HG02840 (cell line): ENCODE data around the gene PHETA2.
"Not testable (repeated sequence)": the region's sequence is repeated elsewhere in the genome, so short reads cannot be mapped to it uniquely, and the experiment has no call there.

ENCODE experiments used
- ATAC-seq: cut with Tn5 transposase; IDR thresholded peaks from one replicate; pipeline ENCODE4 v1.9.1; 2021; ENCODE audit warnings: mild to moderate bottlenecking, moderate library complexity, moderate number of reproducible peaks; ENCODE audit not compliant: unreplicated experiment, low FRiP score

Gene PHETA2

DNA sequence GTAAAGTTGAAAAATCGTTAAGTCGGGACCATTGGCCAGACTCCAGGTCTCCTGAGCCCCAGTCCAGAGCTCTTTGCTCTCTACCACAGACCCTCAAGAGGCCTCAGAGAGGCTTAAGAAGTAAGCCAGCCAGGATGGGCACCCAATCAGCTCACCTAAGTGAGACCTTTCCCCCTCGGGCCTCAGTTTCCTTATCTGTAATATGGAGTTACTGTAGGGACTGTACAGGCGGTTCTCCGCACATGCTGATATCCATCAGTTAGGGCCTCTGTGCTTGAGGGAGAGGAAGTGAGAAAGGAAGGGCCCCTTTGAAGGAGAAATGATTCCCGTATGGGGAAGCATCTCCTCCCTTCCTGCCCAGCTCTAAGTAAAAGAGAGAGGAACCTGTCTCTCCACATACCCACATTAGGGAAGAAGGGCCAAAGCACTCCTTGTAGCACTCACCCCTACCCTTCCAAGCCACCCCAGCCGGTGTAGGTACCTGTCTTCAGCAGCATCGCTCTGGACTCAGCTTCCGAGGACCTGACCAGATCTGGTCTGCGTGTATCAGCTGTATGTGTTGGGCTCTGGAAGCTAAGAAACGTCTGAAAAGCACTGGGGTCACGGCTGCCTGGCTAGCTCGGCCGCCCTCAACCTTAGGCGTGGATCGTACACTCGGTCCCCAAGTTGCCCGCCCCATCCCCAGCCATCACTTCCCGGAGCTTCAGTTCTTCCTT, 4.1 kb upstream of the PHETA2 start:
- peak; percentile 17 for ATAC-seq

DNA sequence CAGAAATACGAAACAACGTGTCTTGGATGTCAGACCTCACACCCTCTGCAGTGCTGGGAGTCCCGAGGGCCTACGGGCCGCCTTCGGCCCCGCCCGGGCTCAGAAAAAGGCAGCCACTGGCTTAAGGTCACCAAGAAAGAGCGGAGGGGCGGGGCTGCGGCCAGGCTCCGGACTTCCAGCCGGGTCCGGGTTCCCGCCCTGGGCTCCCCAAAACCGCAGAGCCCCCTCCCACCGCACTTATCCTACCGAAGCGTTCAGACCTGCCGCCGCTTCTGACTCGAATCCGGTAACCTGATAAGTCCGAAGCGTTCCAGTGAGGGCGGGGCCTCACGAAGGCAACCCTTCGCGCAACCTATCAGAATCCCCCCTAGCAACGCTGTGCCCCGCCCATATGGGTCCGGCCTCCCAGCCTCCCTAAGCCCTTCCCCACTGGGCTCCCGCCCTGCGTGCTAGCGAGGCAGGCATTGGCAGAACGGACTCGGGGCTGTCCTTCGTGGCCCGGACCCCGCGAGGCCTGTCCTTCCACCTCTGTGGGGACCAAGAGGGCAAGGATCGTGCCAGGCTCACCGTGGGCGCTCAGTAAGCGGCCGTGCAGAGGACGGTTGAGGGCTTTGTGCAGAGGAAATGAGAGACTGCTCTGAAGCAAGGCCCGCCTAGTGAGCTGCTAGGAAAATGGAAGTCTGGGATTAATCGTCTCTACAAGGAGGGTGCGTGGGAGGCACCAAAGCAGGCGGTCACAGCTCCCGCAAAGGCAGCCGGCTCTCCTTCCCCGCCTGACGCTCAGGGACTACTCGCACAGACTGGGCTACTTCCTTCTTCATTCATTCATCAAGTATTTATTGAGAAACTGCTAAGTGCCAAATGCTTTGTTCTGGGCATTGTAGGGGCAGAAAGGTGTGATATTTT, 3.3 kb upstream of the PHETA2 start, which contains the start of gene NAGA:
Gene NAGA, minus strand, starts transcription at position 296 of the 906 bp plus-strand sequence. CDS start 515 bp downstream, outside the sequence.
- peak; percentile 85 for ATAC-seq

DNA sequence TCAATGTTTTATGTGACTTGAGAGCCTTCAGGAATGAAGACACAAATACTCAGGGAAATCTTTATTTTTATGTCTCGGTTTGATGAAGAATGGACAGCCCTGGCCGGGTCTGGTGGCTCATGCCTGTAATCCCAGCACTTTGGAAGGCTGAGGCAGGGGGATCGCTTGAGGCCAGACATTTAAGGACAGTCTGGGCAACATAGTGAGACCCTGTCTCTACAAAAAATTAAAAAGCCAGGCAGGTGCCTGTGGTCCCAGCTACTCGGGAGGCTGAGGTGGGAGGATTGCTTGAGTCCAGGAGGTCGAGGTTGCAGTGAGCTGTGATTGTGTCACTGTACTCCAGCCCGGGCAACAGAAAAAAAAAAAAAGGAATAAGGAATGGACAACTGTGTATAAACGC, 2.5 kb upstream of the PHETA2 start:
- ATAC-seq = not testable (repeated sequence)

DNA sequence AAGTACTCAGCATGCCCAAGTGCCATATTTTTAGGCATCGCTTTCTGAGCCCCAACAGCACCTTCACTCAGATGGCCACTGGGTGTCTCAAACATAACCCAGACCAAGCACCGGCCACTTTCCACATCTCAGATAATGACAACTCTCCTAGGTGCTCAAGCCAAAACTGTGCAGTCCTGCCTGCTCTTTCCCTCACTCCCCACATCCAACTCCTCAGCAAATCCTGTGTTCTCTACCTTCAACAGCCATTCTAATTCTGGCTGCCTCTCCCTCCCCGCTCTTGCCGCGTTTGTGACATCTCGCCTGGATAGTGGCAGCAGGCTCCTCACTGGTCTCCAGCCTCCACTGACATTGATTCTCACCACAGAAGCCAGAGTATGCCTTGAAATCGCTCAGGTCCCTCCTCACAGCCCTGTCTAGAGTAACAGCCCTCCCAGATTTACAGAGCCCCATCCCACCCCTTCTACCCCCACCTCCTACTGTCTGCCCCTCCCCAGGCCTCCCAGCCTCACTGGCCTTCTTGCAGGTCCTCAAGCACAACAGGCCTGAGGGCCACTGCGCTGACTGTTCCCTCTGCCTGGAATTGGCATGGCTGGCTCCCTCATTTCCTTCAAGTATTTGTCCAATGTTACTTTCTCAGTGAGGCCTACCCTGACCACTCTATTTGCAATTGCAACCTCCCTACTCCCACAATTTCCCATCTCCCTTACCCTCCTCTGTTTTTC, 1.3 kb upstream of the PHETA2 start:
- ATAC-seq = no peak

DNA sequence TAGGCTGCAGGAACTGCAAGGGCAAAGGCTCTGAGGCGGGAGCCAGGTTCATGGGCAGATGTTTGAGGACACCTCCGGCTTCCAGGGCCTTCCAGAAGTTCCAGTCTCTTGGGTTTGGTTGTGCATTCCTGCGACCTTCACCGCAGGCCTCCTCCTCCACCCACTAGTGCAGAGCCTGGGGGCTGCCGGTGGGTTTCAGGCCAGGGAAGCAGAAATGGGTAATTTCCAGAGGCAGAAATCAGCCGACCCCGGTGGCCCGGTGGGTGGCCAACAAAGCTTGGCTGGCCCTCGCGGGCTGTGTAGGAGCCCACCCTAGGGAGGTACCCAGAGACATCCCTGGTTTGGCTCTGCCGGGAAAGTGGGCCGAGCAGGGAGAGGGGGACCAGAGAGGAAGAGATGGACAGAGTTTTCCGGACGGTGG, 417 bp upstream of the PHETA2 start:
- no peak for ATAC-seq

DNA sequence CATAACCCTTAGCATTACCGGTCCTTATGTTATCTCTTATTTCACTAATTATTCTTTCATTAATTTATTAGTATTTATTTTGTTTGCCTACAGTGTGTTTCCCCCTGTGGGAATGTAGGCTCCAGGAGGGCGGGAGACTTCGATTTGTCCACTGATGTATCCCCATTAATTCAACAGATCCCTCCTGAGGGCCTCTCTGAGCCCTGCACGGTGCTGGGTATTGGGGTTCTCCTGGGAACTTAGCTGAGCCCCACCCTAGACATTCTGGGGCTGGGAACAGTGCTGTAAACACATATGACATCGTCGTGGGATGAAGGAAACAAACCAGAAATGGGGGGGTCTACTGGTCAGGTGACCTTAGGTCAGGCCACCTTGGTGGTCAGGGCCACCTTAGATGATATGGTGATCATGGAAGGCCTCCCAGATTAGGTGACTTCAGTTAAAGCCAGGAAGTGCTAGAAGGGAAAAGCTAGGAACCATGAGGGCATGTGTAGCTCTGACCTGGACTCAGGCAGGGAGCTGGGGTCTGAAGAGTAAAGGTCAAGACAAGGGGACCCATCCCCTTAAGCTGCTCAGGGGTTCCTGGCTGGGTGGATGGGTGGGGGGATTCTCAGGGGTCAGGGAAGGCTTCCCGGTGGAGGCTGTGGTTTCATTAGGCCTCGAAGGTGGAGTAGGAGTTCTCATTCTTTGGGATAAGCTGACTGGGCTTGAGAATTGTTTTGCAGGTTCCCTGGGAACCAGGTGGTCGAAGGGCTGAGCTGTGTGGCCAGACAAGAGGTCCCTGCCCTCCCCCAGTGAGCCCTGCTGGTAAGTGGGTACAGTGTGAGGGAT, 1.0 kb downstream of the PHETA2 start:
- no peak for ATAC-seq

DNA sequence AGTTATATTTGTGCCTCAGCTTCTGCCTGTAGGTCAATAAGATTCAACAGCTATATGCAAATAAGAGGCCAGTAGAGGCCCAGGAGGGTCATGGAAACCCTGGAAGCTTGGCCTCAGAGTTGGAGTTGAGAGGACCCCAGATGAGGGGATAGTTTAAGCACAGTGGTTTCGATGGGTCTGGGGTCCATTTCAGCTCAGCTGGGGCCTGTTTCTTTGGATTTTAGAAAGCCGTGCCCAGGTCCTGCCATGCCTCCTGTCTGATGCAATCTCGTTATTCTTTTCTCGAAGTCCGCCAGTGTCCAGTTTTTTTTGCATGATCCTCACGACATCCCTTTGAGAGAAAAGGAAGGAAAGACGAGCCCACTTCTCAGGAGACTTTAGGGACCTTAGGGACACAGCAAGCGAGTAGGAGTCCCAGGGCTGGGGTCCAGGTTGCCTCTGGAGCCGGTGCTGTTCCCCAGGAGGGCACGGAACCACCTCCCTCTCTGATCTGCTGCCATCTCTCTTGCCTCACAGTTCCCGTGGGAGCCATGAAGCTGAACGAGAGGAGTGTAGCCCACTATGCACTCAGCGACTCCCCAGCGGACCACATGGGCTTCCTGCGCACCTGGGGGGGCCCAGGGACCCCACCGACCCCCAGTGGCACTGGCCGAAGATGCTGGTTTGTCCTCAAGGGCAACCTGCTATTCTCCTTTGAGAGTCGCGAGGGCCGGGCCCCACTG, 2.9 kb downstream of the PHETA2 start:
- no peak for ATAC-seq

DNA sequence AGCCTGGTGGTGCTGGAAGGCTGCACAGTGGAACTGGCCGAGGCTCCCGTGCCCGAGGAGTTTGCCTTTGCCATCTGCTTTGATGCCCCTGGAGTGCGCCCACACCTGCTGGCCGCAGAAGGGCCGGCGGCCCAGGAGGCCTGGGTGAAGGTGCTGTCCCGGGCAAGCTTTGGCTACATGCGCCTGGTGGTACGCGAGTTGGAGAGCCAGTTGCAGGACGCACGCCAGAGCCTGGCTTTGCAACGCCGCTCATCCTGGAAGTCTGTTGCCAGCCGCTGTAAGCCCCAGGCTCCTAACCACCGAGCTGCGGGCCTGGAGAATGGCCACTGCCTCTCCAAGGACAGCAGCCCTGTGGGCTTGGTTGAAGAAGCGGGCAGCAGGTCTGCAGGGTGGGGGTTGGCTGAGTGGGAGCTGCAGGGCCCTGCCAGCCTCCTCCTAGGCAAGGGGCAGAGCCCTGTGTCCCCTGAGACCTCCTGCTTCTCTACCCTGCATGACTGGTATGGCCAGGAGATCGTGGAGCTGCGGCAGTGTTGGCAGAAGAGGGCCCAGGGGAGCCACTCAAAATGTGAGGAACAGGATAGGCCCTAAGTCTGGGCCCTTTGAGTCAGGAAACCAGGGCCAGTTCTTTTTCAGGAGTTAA, 3.6 kb downstream of the PHETA2 start:
- ATAC-seq = no peak

DNA sequence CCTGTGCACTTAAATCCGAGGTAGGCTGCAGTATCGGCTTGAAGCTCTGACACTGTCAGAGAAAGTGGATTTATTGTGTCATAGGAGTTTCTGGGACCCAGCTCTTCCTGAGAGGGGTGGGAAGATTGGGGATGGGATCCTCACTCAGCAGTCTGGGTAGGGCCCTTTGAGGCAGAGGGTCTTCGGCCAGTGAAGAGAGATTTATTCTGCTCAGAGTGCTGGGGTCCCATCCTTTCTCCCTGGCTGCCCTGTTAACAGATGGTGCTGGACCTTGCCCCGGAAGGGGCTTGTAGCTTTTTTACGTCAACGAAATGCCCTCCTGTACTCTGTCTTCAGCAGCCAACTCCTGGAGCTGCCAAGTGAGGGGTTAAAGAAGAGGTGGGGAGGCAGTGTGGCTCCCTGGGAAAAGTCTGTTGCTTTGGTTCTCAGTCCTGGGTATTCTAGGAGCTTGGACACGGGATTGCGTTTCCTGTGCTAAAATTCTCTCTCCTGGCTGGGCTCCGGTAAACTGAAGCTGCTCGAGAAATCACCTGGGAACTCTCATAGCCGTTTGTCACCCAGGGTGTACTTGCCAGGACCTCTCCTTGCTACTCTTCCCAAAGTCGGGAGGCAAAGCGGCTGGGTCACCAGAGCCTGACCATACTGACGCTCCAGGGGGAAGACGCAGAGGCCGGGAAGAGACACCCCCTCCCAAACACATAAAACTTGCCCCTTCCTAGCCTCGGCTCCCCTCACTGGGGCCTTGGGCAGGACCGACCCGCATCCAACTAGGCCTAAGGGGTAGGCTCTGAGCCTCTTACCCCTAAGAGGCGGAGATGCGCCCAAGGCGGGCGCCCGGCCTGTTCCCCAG, 4.6 kb downstream of the PHETA2 start:
- ATAC-seq = peak; percentile 18

DNA sequence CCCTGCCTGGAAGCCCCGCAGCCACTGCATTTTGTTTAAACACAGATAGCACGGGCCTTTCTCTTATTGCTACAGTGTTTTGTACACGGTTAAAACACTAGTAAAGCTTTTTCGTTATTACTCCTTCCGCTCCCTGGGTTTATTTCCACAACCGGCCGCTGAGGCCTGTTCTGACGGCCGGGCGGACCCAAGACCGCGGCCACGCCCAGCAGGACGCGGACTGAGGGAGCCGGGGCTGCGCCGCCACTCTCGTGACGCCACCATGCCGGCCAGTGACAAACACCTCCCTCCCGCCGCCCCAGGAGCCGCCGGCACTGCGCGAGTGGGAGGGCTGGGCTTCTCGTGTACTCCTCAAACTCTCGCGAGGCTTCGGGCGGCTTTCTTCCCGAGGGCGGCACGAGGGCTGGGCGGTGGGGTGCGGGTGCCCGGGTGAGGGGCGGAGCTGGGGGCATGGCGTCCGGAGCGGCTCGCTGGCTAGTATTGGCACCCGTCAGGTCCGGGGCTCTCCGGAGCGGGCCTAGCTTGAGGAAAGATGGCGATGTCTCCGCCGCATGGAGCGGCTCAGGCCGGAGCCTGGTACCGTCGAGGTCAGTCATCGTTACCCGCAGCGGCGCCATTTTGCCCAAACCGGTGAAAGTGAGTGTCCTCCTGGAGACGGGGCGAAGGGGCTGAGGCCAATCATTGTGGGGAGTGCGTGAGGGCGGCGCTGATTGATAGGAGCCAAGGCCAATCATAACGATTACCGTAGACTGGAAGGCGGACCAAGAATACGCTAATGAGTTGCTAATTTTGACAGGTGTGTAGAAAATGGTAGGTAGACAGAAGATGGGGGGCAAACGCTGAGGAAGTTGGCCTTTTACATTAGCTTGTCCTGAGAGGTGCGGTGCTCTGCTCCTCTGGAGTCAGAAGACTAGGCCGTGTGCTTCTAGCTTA, 5.5 kb downstream of the PHETA2 start, which contains the start of gene SMDT1:
Gene SMDT1, plus strand, starts transcription at position 382 of the 933 bp plus-strand sequence. Its CDS starts 69 bp downstream, at position 451.
- ATAC-seq = peak; percentile 86

DNA sequence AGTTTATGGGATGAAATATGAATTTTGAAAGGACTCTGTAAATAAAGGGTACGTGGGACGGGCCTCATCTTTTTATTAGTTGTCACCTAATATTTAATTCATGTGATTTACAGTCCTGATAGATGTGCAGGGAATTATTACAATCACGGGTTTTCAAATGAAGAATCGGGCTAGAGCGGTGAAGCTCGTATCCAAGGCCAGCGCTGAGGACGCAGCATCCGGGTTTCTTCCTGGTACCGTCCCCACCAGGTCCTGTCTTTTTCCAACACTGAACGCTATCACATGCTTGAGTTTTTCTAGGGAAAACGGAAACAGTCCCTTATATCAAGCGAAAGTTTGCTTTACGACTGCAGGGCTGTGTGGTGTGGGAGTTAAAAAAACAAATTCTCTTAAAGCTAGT, 6.2 kb downstream of the PHETA2 start:
- no peak for ATAC-seq

DNA sequence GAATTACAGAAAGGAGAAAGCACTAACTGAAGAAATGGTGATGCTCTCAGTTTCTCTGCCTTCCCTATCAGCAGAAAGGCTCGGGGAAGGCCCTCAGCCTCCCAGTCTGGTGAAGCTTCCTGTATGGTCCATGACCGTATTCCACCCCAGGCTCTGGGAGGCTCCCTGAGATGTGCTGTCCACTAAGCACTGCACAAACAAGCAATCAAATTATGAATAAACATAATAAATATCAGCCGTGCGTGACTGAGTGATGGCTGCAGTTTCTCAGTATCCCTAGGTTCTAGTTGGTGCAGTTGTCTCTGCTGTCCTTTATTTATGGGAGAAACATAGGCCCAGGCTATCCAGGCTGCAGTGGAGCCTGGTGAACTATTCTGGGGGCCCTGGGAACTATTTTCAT, 9.1 kb downstream of the PHETA2 start:
- no peak for ATAC-seq

DNA sequence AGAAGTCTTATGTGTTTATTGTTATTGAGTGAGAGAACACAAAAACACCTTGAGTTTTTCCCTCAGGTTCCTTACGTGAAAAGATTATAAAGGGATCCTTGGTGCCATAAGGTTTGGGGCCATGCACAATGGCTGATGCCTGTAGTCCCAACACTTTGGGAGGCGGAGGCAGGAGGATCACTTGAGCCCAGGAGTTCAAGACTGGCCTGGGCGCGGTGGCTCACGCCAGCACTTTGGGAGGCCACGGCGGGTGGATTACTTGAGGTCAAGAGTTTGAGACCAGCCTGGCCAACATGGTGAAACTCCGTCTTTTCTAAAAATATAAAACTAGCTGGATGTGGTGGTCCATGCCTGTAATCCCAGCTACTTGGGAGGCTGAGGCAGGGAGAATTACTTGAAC, 10.8 kb downstream of the PHETA2 start:
- no peak for ATAC-seq

DNA sequence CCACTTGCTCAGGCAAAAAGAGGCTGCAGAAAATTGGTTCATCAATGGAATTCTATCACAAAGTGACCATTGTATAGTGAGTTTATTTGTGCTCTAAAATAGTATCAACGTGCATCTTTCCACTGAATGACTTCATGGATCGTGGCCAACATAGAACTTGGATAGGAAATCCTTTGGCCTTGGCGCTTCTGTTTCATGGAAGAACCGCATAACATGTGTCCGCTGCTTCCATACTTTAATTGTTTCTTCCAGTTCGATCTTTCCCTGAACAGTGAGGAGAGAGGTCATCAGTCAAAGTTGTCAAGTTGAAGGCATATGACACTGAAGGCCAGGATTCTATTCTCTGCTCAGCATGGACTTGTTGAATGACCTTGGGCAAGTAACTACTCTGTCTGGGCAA, 12.0 kb downstream of the PHETA2 start:
- no peak for ATAC-seq

DNA sequence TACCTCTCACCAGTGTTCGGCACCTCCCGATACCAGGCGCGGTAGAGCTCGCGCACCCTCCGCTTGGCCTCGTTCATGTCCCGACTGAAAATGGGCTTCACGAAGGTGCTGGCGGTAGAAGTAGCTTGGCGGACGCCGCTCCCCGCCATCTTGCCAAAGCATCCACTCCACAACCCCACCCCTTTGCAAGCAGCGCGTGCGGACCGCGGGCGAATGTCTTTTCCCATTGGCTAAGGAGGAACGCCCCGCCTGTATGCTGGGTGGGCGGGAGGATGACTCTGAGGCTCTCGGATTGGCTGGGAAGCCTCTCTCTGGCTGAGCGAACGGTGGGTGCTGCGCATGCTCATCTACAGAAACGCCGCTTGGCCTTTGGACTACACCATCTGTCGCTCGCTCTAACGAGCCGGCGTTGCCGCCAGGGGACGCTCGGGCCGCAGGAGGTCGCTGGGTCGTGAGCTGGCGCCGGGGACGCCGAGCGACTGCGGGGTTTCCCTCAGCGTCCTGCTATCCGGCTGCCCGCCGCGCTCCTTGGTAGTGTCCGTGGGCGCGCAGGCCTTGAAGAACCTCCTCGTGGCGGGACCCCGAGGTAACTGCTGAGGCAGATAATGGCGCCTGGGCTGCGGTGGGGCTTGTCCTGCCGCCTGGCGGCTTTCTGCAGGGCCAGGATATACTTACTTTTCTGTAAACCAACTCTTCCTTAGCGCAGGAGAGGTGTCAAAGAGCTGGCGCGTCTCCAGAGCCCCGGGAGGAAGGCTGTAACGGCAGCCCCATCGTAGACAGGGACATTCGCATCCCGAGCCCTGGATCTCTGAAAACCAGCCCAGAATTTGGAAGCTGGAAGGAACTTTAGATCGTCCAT, 16.8 kb downstream of the PHETA2 start, which contains the start of gene NDUFA6:
Gene NDUFA6, minus strand, starts transcription at position 177 of the 859 bp plus-strand sequence. Its CDS starts 28 bp downstream, at position 149.
- ATAC-seq = peak; percentile 94

DNA sequence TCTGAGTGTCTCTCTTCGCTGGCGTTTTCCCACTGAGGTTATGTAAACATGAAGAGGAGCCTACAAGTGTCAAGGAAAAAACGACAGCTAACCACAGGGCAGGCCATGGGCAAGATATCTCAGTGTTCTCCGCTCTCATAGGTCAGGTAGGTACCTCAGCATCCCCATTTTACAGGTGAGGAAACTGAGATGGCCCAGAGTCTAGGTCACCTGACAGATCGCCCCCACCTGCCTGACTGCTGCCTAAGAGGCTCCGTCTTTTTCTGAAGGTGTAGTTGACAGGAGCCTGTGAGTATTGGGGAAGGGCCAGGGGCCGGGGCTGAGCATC, 17.4 kb downstream of the PHETA2 start:
- ATAC-seq = no peak
